ENCODE data around the gene PEX14.

Gene PEX14

GRCh38 chr1:10597492-10598388, 123.0 kb downstream of the PEX14 start:
- no peak for DNase-seq (ENCODE audit: low spot score)

GRCh38 chr1:10598389-10598702, 123.6 kb downstream of the PEX14 start:
- no peak for DNase-seq (ENCODE audit: low spot score)

GRCh38 chr1:10599194-10599861, 124.6 kb downstream of the PEX14 start:
- DNase-seq (ENCODE audit: low spot score), result no peak

DNA sequence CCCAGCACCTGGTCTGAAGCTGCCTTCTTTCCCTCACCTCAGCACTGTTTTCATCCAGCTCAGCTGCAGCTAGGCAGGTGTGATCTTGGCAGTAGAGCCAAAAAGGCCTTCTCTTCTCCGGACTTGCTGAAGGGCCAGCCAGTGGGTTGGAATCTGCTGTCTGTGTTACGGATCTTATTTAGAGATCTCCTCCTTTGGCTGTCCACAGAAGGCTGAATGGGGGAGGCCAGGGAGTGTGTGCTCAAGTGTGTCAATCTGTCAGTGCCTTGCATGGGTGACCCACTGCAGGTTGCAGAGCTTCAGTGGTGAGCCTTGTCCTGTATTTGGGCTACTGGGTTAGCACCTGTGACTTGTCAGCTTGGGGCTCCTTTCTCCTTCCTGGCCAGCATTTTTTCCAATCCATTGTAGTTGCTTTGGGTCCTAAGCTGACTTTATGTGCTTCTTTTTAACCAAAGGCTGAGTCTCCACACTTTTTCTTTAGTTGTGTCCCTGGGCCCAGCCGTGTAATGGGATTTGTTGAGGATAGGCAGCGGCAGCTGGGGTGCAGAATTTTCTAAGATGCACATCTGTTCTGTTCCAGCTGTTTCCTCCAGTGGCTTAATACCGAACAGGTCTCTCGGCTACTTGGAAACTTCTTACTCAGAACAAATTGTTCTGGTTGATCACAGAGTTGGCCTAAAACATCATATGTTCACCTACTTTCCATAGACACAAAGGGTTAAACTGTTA, 126.8 kb downstream of the PEX14 start:
- DNase-seq (ENCODE audit: low spot score), result no peak

- no peak for DNase-seq (ENCODE audit: low spot score)
Measured at GRCh38 chr1:10602936-10603335, 128.2 kb downstream of the PEX14 start.

GRCh38 chr1:10604966-10605365, 130.2 kb downstream of the PEX14 start:
- no peak for DNase-seq (ENCODE audit: low spot score)

GRCh38 chr1:10606064-10606463, 131.3 kb downstream of the PEX14 start:
- no peak for DNase-seq (ENCODE audit: low spot score)

GRCh38 chr1:10607228-10607627, 132.5 kb downstream of the PEX14 start:
- no peak for DNase-seq (ENCODE audit: low spot score)

GRCh38 chr1:10608690-10609089, 133.9 kb downstream of the PEX14 start:
- no peak for DNase-seq (ENCODE audit: low spot score)

DNA sequence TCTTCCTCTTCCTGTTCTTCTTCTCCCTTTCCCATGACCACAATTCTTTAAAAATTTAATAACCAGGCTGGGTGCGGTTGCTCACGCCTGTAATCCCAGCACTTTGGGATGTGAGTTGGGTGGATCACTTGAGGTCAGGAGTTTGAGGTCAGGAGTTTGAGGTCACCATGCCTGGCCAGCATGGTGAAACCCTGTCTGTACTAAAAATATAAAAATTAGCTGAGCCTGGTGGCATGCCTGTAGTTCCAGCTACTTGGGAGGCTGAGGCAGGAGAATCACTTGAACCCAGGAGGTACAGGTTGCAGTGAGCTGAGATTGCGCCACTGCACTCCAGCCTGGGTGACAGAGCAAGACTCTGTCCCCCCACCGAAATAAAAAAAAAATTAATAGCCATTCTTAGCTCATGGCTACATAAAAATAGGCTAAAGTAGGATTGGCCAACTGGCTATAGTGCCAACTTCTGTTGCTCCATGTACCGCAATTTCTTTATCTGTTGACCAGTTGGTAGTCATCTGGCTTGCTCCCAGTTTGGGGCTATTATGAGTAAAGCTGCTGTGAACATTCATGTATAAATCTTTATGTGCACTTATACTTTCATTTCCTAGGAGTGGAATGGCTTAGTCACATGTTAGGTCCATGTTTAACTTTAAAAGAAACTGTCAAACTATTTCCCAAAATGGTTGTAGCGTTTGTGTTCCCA, 136.3 kb downstream of the PEX14 start:
- DNase-seq (ENCODE audit: low spot score), result no peak

GRCh38 chr1:10612436-10613160, 137.8 kb downstream of the PEX14 start:
- DNase-seq (ENCODE audit: low spot score), result no peak

DNA sequence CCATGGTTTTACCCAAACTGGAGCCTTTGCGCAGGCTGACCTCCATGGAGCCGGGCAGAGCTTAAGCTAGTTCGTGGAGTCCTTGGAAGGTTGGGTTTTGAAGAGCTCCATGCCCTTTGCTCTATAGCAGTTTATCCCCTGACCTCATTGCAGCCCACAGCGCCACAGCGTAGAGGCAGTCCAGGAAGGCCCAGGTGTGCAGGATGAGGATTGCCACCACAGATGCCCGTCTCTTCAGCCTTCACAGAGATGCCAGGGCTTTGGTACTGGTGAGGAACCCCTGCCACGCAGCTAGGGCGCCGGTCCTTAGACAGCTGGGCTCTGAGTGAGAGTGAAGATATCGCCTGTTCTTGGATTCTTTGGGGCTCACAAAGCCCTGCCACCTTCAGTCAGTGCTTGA, 138.6 kb downstream of the PEX14 start:
- no peak for DNase-seq (ENCODE audit: low spot score)

DNA sequence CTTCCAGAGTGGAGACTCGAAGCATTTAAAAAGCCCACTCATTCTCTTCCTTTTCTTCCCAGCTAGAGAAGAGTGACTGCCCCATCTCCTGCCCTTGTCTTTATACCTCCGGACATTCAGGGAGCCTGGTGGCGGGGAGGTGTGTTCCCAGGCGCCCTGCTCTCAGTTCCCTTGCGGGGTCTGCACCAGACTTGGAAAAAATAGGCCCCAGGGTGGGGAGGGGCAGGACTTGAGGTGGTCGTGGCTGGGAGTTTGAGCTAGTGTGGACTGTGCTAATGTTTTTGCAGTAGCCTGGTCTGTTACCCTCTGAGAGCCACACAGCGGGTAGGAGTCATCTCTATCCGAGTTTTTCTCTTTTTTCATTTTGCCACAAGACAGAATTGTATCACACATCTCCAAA, 139.1 kb downstream of the PEX14 start:
- no peak for DNase-seq (ENCODE audit: low spot score)

DNA sequence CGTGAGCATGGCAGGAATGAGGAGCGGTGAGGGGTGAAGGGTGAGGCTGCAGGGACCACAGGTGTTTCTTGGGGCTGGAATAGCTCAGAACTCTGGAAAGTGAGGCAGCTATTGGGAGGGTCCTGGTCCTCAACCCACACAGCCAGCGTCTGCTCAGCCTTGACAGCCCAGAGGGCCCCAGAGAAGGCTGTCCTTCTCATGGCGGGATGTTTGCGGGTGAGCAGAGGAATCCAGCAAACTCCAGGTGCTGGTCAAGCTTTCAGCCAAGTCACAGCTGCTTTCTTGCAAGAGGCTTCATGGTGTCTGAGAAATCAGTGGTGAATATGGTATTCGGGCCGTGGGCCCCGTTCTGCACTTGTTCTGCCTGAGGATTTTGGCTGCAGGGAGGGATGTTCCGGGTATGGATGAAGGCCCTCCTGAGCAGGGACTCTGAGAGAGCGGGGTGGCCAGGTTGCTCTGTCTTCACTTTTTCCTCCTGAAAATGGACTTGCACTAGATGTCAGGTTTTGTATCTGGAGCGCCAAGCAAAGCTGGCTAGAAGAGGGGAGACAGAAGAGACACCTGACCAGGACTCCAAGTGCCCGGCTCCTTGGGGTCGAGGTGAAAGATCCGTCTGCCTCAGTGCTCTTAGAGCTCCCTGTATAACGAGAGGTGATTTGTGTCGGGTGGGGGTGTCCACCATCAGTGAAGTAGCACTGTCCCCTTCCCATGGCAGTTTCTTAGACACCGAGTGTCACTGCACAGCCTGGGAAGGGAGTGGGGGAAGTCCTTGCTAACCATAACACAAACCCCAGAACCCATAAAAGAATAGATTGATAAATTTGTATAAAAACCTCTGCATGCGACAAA, 139.9 kb downstream of the PEX14 start:
- no peak for DNase-seq (ENCODE audit: low spot score)

DNA sequence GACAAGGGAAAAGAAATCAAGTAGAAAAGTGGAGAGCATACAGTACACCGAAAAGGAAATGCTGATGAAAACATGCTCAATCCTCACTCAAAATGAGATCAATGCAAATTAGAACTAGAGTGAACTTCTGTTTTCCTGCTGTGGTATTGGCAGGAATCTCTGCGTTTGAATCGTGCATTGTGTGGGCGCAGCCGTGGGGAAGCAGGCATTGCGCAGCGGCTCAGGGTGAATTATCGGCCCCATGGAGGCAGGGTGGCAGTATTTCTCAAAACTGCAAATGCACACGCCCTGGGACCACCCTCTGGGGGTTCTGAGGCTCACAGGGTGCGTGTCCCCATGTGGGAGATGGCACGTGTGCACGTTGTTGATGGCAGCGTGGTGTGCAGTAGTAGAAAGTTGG, 140.6 kb downstream of the PEX14 start:
- DNase-seq (ENCODE audit: low spot score), result no peak

DNA sequence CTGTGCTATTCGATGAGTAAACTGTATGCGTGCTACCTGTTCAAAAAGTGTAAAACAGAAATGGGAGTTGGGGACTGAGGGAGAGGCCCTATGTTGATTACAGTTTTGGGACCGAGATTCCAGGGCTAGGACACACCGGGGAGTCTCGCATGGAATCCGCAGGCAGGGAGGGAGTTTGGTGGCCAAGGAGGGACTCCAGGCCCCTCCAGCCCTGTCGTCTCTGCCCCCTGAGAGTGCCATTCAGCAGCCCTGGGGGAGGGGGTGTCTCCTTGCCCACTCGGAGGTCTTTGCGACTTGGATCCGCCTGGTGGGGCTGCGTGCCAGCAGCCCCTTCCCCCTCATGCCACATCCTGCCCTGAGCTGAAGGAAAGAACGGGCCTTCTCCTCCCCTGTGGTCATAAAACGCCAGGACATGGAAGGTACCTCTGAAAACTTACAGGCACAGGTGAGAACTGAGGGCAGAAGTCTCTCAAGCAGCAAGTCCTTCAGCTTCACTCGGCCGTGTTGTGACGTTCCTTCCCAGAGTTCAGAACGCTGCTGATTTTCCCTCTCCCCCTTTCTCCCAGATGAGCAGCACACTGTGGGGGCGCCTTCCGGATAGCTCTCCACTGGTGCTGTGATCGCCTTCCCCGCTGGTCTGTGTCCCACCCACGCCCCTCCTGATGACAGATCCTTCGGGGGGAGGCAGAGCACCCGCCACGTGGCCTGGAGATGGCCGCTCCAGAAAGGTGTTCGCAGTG, 141.4 kb downstream of the PEX14 start:
- DNase-seq (ENCODE audit: low spot score), result no peak

- no peak for DNase-seq (ENCODE audit: low spot score)
Measured at GRCh38 chr1:10616696-10617095, 141.9 kb downstream of the PEX14 start.

DNA sequence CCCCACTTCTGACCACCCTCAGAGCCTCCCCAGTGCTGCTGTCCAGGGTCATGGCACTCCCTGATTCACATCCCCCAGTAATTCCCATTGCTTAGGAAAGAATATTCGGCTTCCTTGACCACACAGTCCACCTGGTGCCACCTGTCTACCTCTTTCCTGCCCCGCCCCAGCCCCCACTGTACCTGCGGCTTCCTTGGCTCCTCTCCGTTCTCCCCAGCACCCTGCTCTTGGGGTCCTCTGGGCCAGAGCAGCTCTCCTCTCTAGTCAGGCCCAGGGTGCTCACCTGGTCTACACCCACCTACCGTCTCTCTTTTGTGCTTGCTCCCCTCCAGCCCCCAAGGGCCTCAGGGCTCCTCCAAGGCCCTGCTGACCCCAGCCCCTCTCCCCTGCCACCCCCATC, 142.6 kb downstream of the PEX14 start:
- DNase-seq (ENCODE audit: low spot score), result no peak

GRCh38 chr1:10617931-10618885, 143.5 kb downstream of the PEX14 start:
- DNase-seq (ENCODE audit: low spot score), result no peak
